Measurements from ENCODE around the gene POC1A.
"Not testable (repeated sequence)": the region's sequence is repeated elsewhere in the genome, so short reads cannot be mapped to it uniquely, and the experiment has no call there.

POC1A gene

GRCh38 chr3:52183786-52184445 is 29.7 kb upstream of the POC1A start:
- DNase-seq = no peak

GRCh38 chr3:52182691-52183090 is 28.5 kb upstream of the POC1A start:
- no peak for DNase-seq

GRCh38 chr3:52182196-52182595 is 28.0 kb upstream of the POC1A start:
- DNase-seq = no peak

GRCh38 chr3:52181543-52181942 is 27.3 kb upstream of the POC1A start:
- DNase-seq = no peak

GRCh38 chr3:52178537-52178936 is 24.3 kb upstream of the POC1A start:
- no peak for DNase-seq

GRCh38 chr3:52178126-52178525 is 23.9 kb upstream of the POC1A start:
- not testable (repeated sequence) for DNase-seq

GRCh38 chr3:52177701-52178042 is 23.4 kb upstream of the POC1A start:
- no peak for DNase-seq

GRCh38 chr3:52176951-52177700 is 22.9 kb upstream of the POC1A start:
- DNase-seq = no peak

- no peak for DNase-seq
Measured at GRCh38 chr3:52176180-52176752, 22.0 kb upstream of the POC1A start.

- DNase-seq = no peak
Measured at GRCh38 chr3:52175416-52176179, 21.4 kb upstream of the POC1A start.

- DNase-seq = no peak
Measured at GRCh38 chr3:52174896-52175295, 20.7 kb upstream of the POC1A start.

GRCh38 chr3:52173101-52173500 is 18.9 kb upstream of the POC1A start:
- no peak for DNase-seq

GRCh38 chr3:52172262-52172757 is 18.1 kb upstream of the POC1A start:
- no peak for DNase-seq

- DNase-seq = no peak
Measured at GRCh38 chr3:52171514-52172261, 17.5 kb upstream of the POC1A start.

- DNase-seq = not testable (repeated sequence)
Measured at GRCh38 chr3:52170217-52170616, 16.0 kb upstream of the POC1A start.

GRCh38 chr3:52167240-52167639 is 13.0 kb upstream of the POC1A start:
- DNase-seq = no peak

GRCh38 chr3:52162250-52162872 is 8.1 kb upstream of the POC1A start:
- DNase-seq = peak; percentile 40

GRCh38 chr3:52159503-52159902 is 5.3 kb upstream of the POC1A start:
- no peak for DNase-seq

GRCh38 chr3:52155912-52156311 is 1.7 kb upstream of the POC1A start:
- DNase-seq = no peak

- DNase-seq = peak; percentile 93
Measured at GRCh38 chr3:52153389-52154096, 680 bp downstream of the POC1A start.

GRCh38 chr3:52151991-52152390 is 2.2 kb downstream of the POC1A start:
- DNase-seq = peak; percentile 3
